Memory B cell (primary cell): ENCODE results near the gene GFI1B.

Experiments
- ATAC-seq: fragments of 150-1000 bp; cut with Tn5 transposase; 2 replicates; pipeline ENCODE4 v1.10.0; 2021; ENCODE audit warnings: low read depth, mild to moderate bottlenecking, moderate library complexity
- DNase-seq, 2 donors: peaks; one replicate each; pipeline ENCODE4 v3.0.0; 2022; ENCODE audit warnings: low spot score in 2 of 2
- H3K27ac Mint-ChIP-seq: one replicate; pipeline ENCODE4 v1.8.0; 2022; ENCODE audit warnings: mild to moderate bottlenecking, moderate library complexity, mixed read lengths
- H3K27me3 Mint-ChIP-seq: one replicate; pipeline ENCODE4 v1.8.0; 2022; ENCODE audit warnings: mixed read lengths
- H3K36me3 Mint-ChIP-seq: one replicate; pipeline ENCODE4 v1.8.0; 2022; ENCODE audit warnings: mild to moderate bottlenecking, mixed read lengths
- H3K4me1 Mint-ChIP-seq: one replicate; pipeline ENCODE4 v1.8.0; 2022; ENCODE audit warnings: mixed read lengths
- H3K4me3 Mint-ChIP-seq: one replicate; pipeline ENCODE4 v1.8.0; 2022; ENCODE audit warnings: mild to moderate bottlenecking, moderate library complexity, mixed read lengths
- H3K9me3 Mint-ChIP-seq: one replicate; pipeline ENCODE4 v1.8.0; 2022; ENCODE audit warnings: mixed read lengths

Gene GFI1B

DNA sequence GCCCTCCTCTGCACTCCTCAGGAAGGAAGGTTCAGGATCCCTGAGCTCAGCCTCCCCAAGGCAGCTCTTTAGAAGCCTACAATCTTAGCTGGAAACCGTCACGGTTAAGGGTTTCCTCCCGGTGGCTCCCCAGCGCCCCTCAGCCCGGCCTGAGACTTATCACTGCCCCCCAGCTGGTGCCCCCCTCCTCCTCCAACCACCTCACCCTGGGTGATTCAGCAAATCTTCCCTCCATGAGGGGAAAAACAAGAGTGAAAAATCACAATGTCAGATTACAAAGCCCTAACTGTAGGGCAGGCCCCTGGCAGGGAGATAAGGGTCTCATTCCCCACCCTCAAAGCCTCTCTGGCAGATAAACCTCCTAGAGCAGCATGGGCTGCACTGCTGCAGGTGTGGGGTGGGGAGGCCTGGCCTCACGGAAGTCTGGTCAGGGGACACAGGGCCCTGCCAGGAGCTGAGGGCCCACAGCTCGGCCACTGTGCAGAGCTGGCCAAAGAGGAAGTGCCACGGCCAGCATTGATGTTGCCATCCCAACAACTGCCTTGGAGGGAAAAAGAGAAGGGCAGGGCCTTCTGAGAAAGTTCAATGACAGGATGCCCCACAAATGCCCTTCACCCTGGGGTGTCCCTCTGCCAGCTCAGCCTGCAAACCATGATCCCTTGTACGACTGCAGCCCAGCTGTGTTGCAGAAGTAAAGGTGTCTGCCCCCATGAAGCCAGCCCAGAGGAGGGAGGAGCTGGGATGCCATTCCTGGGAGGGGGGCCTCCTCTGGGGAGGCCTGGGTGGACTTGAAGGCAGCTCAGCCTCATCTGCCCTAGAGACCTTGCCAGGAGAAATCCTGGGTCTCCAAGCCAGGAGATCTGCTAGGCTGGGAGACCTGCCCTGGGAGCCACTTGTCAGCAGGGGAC lies 25.9 kb downstream of the GFI1B start:
- Mint-ChIP-seq H3K4me3 (no peak overlapping the region), H3K27me3 (peaks cover 43% of the 10 kb centered on the region), H3K9me3 (peaks cover 5% of the 10 kb centered on the region), H3K36me3 (no peaks in the 10 kb centered on the region), H3K4me1 (no peaks in the 10 kb centered on the region), H3K27ac (no peak overlapping the region)
- ATAC-seq = no peak
- no peak for DNase-seq

DNA sequence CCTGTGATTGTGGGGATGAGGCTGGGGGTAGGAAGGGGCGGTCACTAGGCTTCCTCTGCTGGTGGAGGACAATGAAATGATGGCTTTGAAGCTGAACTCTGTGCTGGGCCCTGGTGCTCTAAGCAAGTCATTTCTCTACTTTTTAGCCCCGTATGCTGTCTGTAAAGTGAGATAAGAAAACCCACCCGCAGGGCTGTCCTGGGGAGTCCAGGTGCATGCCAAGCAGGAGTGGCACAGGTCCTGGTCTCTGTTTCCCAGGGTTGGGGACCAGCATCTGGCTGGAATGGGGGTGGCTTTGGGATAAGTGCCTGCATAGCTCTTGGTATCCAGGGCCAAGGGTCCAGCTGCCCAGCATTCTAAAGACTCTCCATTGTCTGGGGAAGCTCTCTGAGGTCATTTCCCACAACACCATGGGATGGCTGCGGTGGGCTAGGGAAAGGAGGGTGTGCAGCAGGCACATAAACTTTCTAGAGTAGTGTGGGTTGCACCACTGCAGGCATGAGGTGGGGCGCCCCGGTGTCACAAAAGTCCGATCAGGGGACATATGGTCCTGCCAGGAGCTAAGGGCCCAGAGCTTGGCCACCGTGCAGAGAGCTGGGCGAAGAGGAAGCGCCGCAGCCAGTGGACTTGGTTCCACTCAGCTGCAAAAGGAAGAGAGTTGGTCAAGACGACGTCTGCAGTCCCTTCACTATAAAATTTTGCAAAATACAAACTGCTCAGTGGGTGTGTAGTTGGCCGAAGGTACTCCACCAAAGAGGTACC lies 26.7 kb downstream of the GFI1B start:
- peaks cover 44% of the 10 kb centered on the region for H3K27me3 Mint-ChIP-seq
- no peaks in the 10 kb centered on the region for H3K4me1 Mint-ChIP-seq
- no peak overlapping the region for H3K27ac Mint-ChIP-seq
- no peak for DNase-seq
- H3K9me3 Mint-ChIP-seq = peaks cover 6% of the 10 kb centered on the region
- ATAC-seq = no peak
- H3K36me3 Mint-ChIP-seq = no peaks in the 10 kb centered on the region
- no peak overlapping the region for H3K4me3 Mint-ChIP-seq

- Mint-ChIP-seq H3K4me1 (no peaks in the 10 kb centered on the region), H3K4me3 (no peak overlapping the region), H3K9me3 (peaks cover 6% of the 10 kb centered on the region), H3K27me3 (peaks cover 42% of the 10 kb centered on the region), H3K36me3 (no peaks in the 10 kb centered on the region), H3K27ac (no peak overlapping the region)
- ATAC-seq = no peak
- DNase-seq = no peak
Measured at GRCh38 chr9:133005957-133006356, 27.5 kb downstream of the GFI1B start.

DNA sequence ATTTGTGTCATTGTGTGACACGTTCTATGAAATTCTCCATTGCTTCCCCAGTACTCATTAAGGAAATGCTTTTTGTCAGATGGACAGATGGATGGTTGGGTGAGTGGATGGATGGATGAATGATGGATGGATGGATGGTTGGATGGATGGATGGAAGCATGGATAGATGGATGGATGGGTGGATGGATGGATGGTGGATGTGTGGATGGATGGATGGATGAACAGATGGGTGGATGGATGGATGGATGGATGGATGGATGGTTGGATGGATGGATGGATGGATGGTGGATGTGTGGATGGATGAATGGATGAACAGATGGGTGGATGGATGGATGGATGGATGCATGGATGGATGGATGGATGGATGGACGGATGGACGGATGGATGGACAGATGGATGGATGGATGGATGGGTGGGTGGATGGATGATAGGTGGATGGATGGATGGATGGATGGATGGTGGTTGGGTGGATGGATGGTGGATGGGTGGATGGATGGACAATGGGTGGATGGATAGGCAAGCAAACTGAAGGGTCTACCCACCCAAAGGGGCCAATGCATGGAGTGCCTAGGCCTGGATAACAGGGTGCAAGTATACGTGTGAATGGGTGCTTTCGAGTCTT lies 28.3 kb downstream of the GFI1B start:
- Mint-ChIP-seq H3K9me3 (peaks cover 6% of the 10 kb centered on the region), H3K27me3 (peaks cover 44% of the 10 kb centered on the region), H3K36me3 (no peaks in the 10 kb centered on the region), H3K4me3 (no peak overlapping the region), H3K4me1 (no peaks in the 10 kb centered on the region), H3K27ac (no peak overlapping the region)
- no peak for ATAC-seq
- DNase-seq = no peak

DNA sequence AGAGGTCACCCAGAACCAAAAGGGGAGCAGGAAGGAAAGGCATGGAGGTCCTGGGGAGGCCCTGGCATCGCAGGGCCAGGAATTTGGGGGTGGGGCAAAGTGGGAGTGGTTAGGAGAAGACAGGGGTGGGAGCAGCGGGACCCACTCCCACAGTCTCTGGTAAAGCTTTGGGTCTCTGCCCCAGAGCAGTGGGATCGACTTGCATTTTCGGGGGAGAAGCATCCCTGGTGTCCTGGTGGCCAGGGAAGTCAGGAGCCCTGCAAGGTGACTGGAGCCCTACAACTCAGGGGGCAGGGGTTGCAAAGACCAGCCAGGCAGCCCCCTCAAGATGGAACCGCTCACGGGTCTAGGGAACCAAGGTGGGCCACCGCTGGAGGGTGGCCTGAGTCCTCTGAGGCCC lies 29.9 kb downstream of the GFI1B start:
- peaks cover 6% of the 10 kb centered on the region for H3K9me3 Mint-ChIP-seq
- H3K4me3 Mint-ChIP-seq = no peak overlapping the region
- no peak overlapping the region for H3K27ac Mint-ChIP-seq
- DNase-seq (no peak), ATAC-seq (no peak)
- no peaks in the 10 kb centered on the region for H3K36me3 Mint-ChIP-seq
- H3K4me1 Mint-ChIP-seq = no peaks in the 10 kb centered on the region
- peaks cover 37% of the 10 kb centered on the region for H3K27me3 Mint-ChIP-seq

GRCh38 chr9:133008824-133009223 lies 30.3 kb downstream of the GFI1B start:
- Mint-ChIP-seq H3K4me1 (no peaks in the 10 kb centered on the region), H3K27ac (no peak overlapping the region), H3K27me3 (peaks cover 36% of the 10 kb centered on the region), H3K9me3 (peaks cover 6% of the 10 kb centered on the region), H3K36me3 (no peaks in the 10 kb centered on the region), H3K4me3 (no peak overlapping the region)
- no peak for DNase-seq
- ATAC-seq = no peak

GRCh38 chr9:133009906-133010582 lies 31.6 kb downstream of the GFI1B start:
- ATAC-seq = no peak
- H3K27ac Mint-ChIP-seq = no peak overlapping the region
- no peaks in the 10 kb centered on the region for H3K4me1 Mint-ChIP-seq
- no peak overlapping the region for H3K4me3 Mint-ChIP-seq
- H3K9me3 Mint-ChIP-seq = peaks cover 8% of the 10 kb centered on the region
- H3K36me3 Mint-ChIP-seq = no peaks in the 10 kb centered on the region
- peaks cover 33% of the 10 kb centered on the region for H3K27me3 Mint-ChIP-seq
- no peak for DNase-seq

DNA sequence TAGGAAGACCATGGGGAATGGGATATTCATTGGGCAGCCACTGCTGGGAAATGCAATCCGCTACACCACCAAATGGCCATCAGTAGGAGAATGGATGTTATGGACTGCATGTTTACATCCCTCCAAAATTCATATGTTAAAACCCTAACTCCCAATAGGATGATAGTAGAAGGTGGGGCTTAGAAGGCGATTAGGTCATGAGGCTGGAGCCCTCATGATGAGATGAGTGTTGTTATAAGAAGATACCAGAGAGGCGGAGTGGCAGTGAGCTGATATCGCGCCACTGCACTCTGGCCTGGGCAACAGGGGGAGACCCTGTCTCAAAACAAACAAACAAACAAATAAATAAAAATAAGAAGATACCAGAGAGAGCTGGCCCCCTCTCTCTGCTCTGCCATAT lies 36.2 kb downstream of the GFI1B start:
- no peaks in the 10 kb centered on the region for H3K36me3 Mint-ChIP-seq
- peaks cover 2% of the 10 kb centered on the region for H3K9me3 Mint-ChIP-seq
- no peak overlapping the region for H3K4me3 Mint-ChIP-seq
- ATAC-seq = no peak
- DNase-seq = no peak
- peaks cover 9% of the 10 kb centered on the region for H3K27me3 Mint-ChIP-seq
- no peak overlapping the region for H3K27ac Mint-ChIP-seq
- no peaks in the 10 kb centered on the region for H3K4me1 Mint-ChIP-seq

GRCh38 chr9:133023117-133023890 lies 44.8 kb downstream of the GFI1B start:
- ATAC-seq (no peak), DNase-seq (no peak)
- Mint-ChIP-seq H3K9me3 (no peaks in the 10 kb centered on the region), H3K27ac (no peak overlapping the region), H3K36me3 (no peaks in the 10 kb centered on the region), H3K4me1 (peaks cover 3% of the 10 kb centered on the region), H3K4me3 (no peak overlapping the region), H3K27me3 (no peaks in the 10 kb centered on the region)

DNA sequence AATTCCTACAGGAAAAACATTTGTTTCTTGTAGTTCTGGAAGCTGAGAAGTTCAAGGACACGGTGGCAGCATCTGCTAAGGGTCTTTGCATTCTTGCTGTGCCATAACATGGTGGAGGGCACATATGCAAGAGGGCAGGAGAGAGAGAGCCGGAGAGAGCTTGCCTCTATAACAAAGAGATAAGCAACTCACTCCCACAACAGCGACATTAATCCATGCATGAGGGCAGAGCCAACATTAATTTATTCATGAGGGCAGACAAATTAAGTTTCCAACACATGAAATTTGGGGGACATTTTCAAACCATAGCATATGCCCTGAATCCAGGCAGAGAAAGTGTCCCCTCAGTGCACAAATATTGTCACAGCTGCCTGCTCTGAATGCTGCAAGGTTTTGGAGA lies 47.9 kb downstream of the GFI1B start:
- H3K36me3 Mint-ChIP-seq = no peaks in the 10 kb centered on the region
- no peak for DNase-seq
- no peak for ATAC-seq
- no peak overlapping the region for H3K27ac Mint-ChIP-seq
- no peaks in the 10 kb centered on the region for H3K27me3 Mint-ChIP-seq
- H3K9me3 Mint-ChIP-seq = no peaks in the 10 kb centered on the region
- peaks cover 8% of the 10 kb centered on the region for H3K4me1 Mint-ChIP-seq
- H3K4me3 Mint-ChIP-seq = no peak overlapping the region

DNA sequence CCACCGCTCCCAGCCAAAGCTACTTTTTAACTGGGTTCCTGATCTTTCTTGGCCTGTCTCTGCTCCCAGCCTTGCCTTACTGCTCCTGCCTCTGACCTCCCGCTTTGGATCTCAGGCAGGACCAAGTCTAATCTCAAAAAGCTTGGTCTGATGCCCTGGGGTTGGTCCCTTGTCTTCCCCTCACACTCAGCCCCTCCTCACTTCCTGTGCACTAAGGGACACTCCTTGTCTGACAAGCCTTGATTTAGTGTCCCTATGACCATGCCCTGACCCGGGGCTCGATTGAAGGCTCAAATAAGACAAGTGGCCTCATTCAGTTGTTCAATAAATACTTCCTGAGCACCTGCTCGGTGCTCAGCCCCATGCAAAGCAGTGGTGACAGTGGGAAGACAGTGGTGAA lies 48.6 kb downstream of the GFI1B start:
- no peak overlapping the region for H3K27ac Mint-ChIP-seq
- H3K36me3 Mint-ChIP-seq = no peaks in the 10 kb centered on the region
- H3K9me3 Mint-ChIP-seq = no peaks in the 10 kb centered on the region
- no peak overlapping the region for H3K4me3 Mint-ChIP-seq
- H3K27me3 Mint-ChIP-seq = no peaks in the 10 kb centered on the region
- DNase-seq (no peak), ATAC-seq (no peak)
- peaks cover 13% of the 10 kb centered on the region for H3K4me1 Mint-ChIP-seq

GRCh38 chr9:133028221-133028620 lies 49.7 kb downstream of the GFI1B start:
- H3K27me3 Mint-ChIP-seq = no peaks in the 10 kb centered on the region
- peaks cover 21% of the 10 kb centered on the region for H3K4me1 Mint-ChIP-seq
- ATAC-seq = no peak
- no peak for DNase-seq
- no peaks in the 10 kb centered on the region for H3K9me3 Mint-ChIP-seq
- no peaks in the 10 kb centered on the region for H3K36me3 Mint-ChIP-seq
- H3K4me3 Mint-ChIP-seq = peak overlapping the region; percentile 39
- no peak overlapping the region for H3K27ac Mint-ChIP-seq

GRCh38 chr9:133029994-133030316 lies 51.5 kb downstream of the GFI1B start:
- no peak for DNase-seq
- no peaks in the 10 kb centered on the region for H3K27me3 Mint-ChIP-seq
- H3K36me3 Mint-ChIP-seq = no peaks in the 10 kb centered on the region
- peaks cover 23% of the 10 kb centered on the region for H3K4me1 Mint-ChIP-seq
- H3K27ac Mint-ChIP-seq = peak overlapping the region; percentile 93
- H3K4me3 Mint-ChIP-seq = peak overlapping the region; percentile 96
- no peaks in the 10 kb centered on the region for H3K9me3 Mint-ChIP-seq
- ATAC-seq = peak; percentile 18
